ENCODE results near the gene CC2D1B. TPM values are rescaled to one million over a fixed set of nuclear protein-coding genes. Genes with fewer than 3 reads are reported as not detected.
A peak's percentile ranks its signal among the peaks of the same experiment; 100 is the strongest.

Gene CC2D1B
- polyA plus RNA-seq, 3 donors = 1.7 to 17.5 (median 2.4) TPM

DNA sequence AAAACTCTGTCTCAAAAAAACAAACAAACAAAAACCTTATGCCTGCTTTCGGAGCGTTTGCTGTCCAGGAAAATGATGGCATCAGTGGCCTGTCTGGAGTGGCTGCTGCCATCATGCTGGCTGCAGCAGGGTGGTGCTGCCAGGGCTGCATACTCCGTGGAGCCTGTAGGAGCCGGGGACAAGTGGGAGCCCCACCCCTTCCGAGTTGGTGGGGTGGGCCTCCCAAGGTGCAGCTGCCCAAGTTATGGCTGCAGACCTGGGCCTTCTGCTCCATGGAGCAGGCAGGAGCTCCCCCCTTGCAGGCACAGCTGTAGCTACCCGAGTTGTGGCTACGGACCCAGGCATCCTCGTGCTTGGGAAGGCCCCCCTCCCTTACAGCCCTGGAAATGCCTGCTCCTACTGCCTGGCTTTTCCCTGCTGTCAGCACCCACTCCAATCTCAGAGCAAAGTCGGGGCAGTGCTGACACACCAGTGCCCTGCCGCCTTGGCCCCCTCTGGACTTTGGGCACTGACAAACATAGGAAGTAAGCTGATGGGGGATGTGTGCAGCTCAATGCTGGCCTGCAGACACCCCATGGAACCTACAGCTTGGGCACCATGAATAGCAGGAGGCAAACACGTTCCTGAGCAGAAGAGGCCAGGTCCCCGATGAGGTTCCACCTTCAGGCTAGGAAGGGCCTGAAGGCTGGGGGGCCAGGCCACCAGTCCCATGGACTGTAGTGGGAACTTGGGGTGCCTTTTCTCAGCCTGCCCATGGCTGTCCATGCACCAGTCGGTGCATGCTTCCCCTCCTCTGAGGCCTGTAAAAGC is 60.4 kb downstream of the CC2D1B start:
- WGBS (ENCODE audit: insufficient coverage) = 95% methylated on average over 12 of the region's 13 CpGs
- no peaks in the 10 kb centered on the region for H3K27me3 ChIP-seq (ENCODE audit: control insufficient read depth in 2 of 2, insufficient read depth in 2 of 2, low read length in 2 of 2)
- H3K27me3 Mint-ChIP-seq (ENCODE audit: low read depth in 3 of 3) = peaks cover 0 to 3% (median 1%) of the 10 kb centered on the region in 3 donors
- intact Hi-C loops (cut with micrococcal nuclease) = no loop called here
- peak overlapping the region in 2 of 7 donors; percentile 40 to 50 for H3K27ac Mint-ChIP-seq
- no peak overlapping the region for H3K9ac ChIP-seq (ENCODE audit: insufficient read depth, low read length, poor library complexity, severe bottlenecking)
- H3K36me3 ChIP-seq (replicated peaks in 1 of 2; ENCODE audit: control insufficient read depth in 1 of 2, insufficient read depth in 2 of 2, low read length in 2 of 2) = no peaks in the 10 kb centered on the region
- no peaks in the 10 kb centered on the region for H3K79me2 ChIP-seq (ENCODE audit: insufficient read depth, low read length)
- no peak overlapping the region for H3K4me3 Mint-ChIP-seq
- H3K4me2 ChIP-seq (replicated peaks; ENCODE audit: extremely low read depth, low read length, poor library complexity, severe bottlenecking) = no peak overlapping the region
- no peak overlapping the region for H3K27ac ChIP-seq (ENCODE audit: low read depth in 1 of 2, low read length in 2 of 2)
- no peaks in the 10 kb centered on the region for H3K36me3 Mint-ChIP-seq
- no peak for DNase-seq
- H4K20me1 ChIP-seq (ENCODE audit: insufficient read depth, low read length) = no peaks in the 10 kb centered on the region
- TF ChIP-seq, protein P1, sequence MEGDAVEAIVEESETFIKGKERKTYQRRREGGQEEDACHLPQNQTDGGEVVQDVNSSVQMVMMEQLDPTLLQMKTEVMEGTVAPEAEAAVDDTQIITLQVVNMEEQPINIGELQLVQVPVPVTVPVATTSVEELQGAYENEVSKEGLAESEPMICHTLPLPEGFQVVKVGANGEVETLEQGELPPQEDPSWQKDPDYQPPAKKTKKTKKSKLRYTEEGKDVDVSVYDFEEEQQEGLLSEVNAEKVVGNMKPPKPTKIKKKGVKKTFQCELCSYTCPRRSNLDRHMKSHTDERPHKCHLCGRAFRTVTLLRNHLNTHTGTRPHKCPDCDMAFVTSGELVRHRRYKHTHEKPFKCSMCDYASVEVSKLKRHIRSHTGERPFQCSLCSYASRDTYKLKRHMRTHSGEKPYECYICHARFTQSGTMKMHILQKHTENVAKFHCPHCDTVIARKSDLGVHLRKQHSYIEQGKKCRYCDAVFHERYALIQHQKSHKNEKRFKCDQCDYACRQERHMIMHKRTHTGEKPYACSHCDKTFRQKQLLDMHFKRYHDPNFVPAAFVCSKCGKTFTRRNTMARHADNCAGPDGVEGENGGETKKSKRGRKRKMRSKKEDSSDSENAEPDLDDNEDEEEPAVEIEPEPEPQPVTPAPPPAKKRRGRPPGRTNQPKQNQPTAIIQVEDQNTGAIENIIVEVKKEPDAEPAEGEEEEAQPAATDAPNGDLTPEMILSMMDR (IDR thresholded peaks at IDR 0.05) = no peak
- no peaks in the 10 kb centered on the region for H3K9me3 ChIP-seq (replicated peaks in 1 of 2; ENCODE audit: control insufficient read depth in 1 of 2, insufficient read depth in 1 of 2, low read length in 2 of 2)
- no peaks in the 10 kb centered on the region for H3K4me1 Mint-ChIP-seq
- no peak overlapping the region for H3K4me3 ChIP-seq (replicated peaks in 1 of 3; ENCODE audit: low read depth in 2 of 3, low read length in 3 of 3)
- no peak overlapping the region for H2AFZ ChIP-seq (ENCODE audit: insufficient read depth, low read depth, low read length, poor library complexity, severe bottlenecking)
- no peaks in the 10 kb centered on the region for H3K9me3 Mint-ChIP-seq
- H3K4me1 ChIP-seq (ENCODE audit: control insufficient read depth in 1 of 2, insufficient read depth in 2 of 2, low read length in 2 of 2) = no peaks in the 10 kb centered on the region

Other genes with a start within 250 kb of the CC2D1B start
- under 1 TPM in 1 of 3 donors, not detected in 2; 0.09 TPM for gene ZFYVE9, start 224.1 kb downstream of the CC2D1B start, polyA plus RNA-seq
- gene ORC1, start 38.2 kb upstream of the CC2D1B start, polyA plus RNA-seq = under 1 TPM in 2 of 3 donors, not detected in 1; 0.12 to 0.27 TPM
- gene PRPF38A, start 38.4 kb upstream of the CC2D1B start, polyA plus RNA-seq = 10 to 100 TPM; 19.7 to 30.9 (median 25.2) TPM
- gene TUT4, start 186.9 kb upstream of the CC2D1B start, polyA plus RNA-seq = 10 to 100 TPM in 1 of 3 donors, 1 to 10 TPM in 2; 4.3 to 24.2 (median 7.6) TPM
- gene GPX7, start 236.2 kb upstream of the CC2D1B start, polyA plus RNA-seq = 1 to 10 TPM; 1.7 to 3.3 (median 2.9) TPM

Data from CD14-positive monocyte (primary cell).